ENCODE data around the gene SLC22A31.

DNA sequence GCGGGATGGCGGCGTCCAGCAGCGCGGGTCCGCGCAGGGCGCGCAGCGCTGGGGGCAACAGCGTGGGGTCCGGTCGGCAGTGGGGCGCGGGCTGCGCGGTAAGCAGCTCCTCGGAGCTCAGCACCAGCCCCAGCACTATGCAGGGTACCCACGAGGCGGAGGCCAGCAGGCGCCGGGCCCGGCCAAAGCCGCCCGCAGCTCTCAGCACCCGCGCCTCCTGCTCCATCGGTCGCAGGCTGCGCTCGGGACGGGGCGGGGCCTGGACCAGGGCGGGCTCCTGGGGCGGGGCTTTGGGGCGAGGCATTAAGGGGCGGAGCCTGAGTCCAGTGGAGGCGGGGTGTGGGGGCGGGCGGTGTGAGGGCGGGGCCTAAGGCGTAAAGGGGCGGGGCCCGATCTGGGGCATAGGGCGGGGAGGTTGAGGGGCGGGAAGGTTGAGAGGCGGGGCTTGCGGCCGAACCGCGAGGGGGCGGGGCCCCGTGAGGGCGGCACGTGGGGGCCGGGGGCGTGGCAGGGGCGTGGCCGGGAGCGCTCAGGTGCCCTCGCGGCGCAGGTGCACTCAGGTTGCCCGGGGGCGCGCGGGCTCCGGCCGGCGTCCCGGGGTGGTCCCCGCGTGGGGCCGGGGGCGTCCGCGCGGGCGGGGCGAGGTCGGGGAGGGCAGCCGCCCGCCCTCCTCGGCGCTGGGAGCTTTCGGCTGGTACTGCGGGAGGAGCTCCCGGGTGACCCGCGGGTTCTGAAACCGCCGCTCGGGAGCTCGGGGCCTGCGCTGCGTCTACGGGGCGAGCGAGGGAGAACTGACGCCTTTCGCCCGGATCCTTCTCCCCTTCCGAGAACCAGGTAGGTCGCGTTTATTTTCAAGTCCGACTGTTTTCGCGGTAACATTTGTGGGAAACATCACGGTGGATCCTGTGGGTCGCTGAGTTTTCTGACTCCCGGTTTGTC lies 1.4 kb upstream of the SLC22A31 start:
- TF ChIP-seq, protein P1, sequence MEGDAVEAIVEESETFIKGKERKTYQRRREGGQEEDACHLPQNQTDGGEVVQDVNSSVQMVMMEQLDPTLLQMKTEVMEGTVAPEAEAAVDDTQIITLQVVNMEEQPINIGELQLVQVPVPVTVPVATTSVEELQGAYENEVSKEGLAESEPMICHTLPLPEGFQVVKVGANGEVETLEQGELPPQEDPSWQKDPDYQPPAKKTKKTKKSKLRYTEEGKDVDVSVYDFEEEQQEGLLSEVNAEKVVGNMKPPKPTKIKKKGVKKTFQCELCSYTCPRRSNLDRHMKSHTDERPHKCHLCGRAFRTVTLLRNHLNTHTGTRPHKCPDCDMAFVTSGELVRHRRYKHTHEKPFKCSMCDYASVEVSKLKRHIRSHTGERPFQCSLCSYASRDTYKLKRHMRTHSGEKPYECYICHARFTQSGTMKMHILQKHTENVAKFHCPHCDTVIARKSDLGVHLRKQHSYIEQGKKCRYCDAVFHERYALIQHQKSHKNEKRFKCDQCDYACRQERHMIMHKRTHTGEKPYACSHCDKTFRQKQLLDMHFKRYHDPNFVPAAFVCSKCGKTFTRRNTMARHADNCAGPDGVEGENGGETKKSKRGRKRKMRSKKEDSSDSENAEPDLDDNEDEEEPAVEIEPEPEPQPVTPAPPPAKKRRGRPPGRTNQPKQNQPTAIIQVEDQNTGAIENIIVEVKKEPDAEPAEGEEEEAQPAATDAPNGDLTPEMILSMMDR (IDR thresholded peaks at IDR 0.05 in 8 of 11, conservative IDR thresholded peaks at IDR 0.05 in 3 of 11), result no peak
- TF ChIP-seq POLR2A (IDR thresholded peaks at IDR 0.05), result no peak

Measured in spleen (tissue), 7 donors.